ENCODE measurements around the gene GIMAP2. TPM values are rescaled to one million over a fixed set of nuclear protein-coding genes. Genes with fewer than 3 reads are reported as not detected.

Gene GIMAP2
- total and polyA plus RNA-seq, 2 of the 13 experiments (the other 11 are each of a cell fraction or from before 2014, with no cell fraction given): 0.49 to 1.4 TPM

DNA sequence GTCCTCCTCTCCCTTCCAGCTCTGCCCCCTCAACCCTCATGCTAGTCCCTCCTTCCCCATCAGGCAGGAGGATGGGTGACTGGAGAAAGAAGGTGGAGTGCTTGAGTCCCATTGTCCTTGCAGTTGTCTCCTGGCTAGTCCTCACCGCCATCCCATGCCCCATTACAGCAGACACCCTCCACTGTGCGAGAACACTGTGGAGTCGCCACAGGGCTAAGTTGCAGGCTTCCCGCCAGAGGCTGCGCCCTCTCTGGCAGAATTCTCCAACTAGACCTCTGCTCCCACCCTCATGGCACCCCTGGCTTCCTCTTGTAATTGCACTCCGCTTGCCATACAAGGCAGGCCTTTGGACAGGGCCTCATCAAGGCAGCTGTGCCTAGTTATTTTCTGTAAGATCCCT, 3.1 kb downstream of the GIMAP2 start:
- no peak for DNase-seq (ENCODE audit: low spot score)
- ChIA-PET POLR2A (no interaction called here), CTCF (ENCODE audit: low intra/inter-chr PET ratio, low total read pairs) (no interaction called here)
- no peaks in the 10 kb centered on the region for H3K36me3 ChIP-seq (replicated peaks in 1 of 2; ENCODE audit: control insufficient read depth in 1 of 2, insufficient read depth in 2 of 2, low read length in 2 of 2)
- ATAC-seq: no peak
- intact Hi-C loops (cut with micrococcal nuclease; ENCODE audit: unreplicated experiment): no loop called here
- H3K27me3 ChIP-seq (ENCODE audit: control insufficient read depth in 1 of 2, insufficient read depth in 2 of 2, low read length in 2 of 2): 0 out of 5 replicates have a peak, but pooled peaks cover 1 to 4% of the 10 kb centered on the region in 2 experiments
- 65% methylated on average over 5 of the region's 6 CpGs for WGBS (ENCODE audit: low lambda C conversion rate)
- no TSS peak for BruUV-seq (replicated peaks)
- H3K4me3 ChIP-seq (replicated peaks in 1 of 3; ENCODE audit: insufficient read depth in 1 of 3, low read depth in 2 of 3, low read length in 3 of 3): no peak overlapping the region
- no peaks in the 10 kb centered on the region for H3K79me2 ChIP-seq (ENCODE audit: insufficient read depth, low read length)
- no peak overlapping the region for H3K4me2 ChIP-seq (ENCODE audit: low read depth, low read length)
- no peak overlapping the region for H3K27ac ChIP-seq (ENCODE audit: extremely low read length, insufficient read depth, low read length)
- no peaks in the 10 kb centered on the region for H4K20me1 ChIP-seq (ENCODE audit: insufficient read depth, low read length)
- in situ Hi-C loops (cut with HindIII; ENCODE audit: extremely low pct_ligation_motif_present, low pct_unique_long_range_greater_than_20kb): no loop called here
- no peak for FAIRE-seq
- no peak overlapping the region for H3K9ac ChIP-seq (ENCODE audit: insufficient read depth, low read depth, low read length)
- no peaks in the 10 kb centered on the region for H3K9me3 ChIP-seq (ENCODE audit: low read length)
- no peak for TF ChIP-seq MYNN (CRISPR knock-in tag; IDR thresholded peaks at IDR 0.05; ENCODE audit: low read depth)
- TF ChIP-seq, protein P1, sequence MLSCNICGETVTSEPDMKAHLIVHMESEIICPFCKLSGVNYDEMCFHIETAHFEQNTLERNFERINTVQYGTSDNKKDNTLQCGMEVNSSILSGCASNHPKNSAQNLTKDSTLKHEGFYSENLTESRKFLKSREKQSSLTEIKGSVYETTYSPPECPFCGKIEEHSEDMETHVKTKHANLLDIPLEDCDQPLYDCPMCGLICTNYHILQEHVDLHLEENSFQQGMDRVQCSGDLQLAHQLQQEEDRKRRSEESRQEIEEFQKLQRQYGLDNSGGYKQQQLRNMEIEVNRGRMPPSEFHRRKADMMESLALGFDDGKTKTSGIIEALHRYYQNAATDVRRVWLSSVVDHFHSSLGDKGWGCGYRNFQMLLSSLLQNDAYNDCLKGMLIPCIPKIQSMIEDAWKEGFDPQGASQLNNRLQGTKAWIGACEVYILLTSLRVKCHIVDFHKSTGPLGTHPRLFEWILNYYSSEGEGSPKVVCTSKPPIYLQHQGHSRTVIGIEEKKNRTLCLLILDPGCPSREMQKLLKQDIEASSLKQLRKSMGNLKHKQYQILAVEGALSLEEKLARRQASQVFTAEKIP (CRISPR knock-in tag; IDR thresholded peaks at IDR 0.05; ENCODE audit: borderline replicate concordance): no peak
- no peak for TF ChIP-seq ZNF780A (CRISPR knock-in tag; IDR thresholded peaks at IDR 0.05)
- TF ChIP-seq AKAP8 (CRISPR knock-in tag; IDR thresholded peaks at IDR 0.05): no peak
- TF ChIP-seq RXRA (CRISPR knock-in tag; IDR thresholded peaks at IDR 0.05): no peak
- TF ChIP-seq ZFY (CRISPR knock-in tag; IDR thresholded peaks at IDR 0.05): no peak
- no peak for TF ChIP-seq NR2C2 (CRISPR knock-in tag; IDR thresholded peaks at IDR 0.05; ENCODE audit: borderline replicate concordance)
- H2AFZ ChIP-seq (ENCODE audit: low read length): no peak overlapping the region
- peaks cover 8% of the 10 kb centered on the region; the same call in 1 of the 2 replicates for H3K4me1 ChIP-seq (ENCODE audit: insufficient read depth, low read length)

DNA sequence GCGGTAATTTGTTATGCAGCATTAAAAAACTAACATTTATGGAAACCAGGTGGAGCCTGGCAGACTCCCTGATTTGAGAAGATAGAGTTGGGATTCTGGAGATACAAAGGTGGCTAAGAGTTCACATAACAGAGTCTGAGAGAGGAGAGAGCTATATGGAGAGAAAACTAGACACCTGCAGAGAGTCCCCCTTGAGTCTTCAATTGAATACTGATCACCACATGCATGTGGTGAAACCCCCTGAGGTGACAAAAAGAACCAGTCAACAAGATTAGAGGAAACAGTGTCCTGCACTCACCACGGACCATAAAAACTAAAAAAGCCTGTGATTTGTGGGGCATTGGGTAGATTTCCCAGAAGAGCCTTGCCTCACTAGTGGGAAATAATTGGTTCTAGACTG, 10.1 kb downstream of the GIMAP2 start:
- in situ Hi-C loops (cut with HindIII; ENCODE audit: extremely low pct_ligation_motif_present, low pct_unique_long_range_greater_than_20kb) (no loop called here), intact Hi-C loops (cut with micrococcal nuclease; ENCODE audit: unreplicated experiment) (no loop called here)
- DNase-seq (ENCODE audit: low spot score) (no peak), ATAC-seq (no peak), FAIRE-seq (no peak)
- WGBS (ENCODE audit: low lambda C conversion rate): 4% methylated on average over 2 of the region's 2 CpGs
- CTCF ChIA-PET (ENCODE audit: low intra/inter-chr PET ratio, low total read pairs): no interaction called here
- no TSS peak for BruUV-seq (replicated peaks)
- no peak overlapping the region for H3K4me3 ChIP-seq (replicated peaks in 1 of 3; ENCODE audit: insufficient read depth in 1 of 3, low read depth in 2 of 3, low read length in 3 of 3)
- no peaks in the 10 kb centered on the region for H3K79me2 ChIP-seq (ENCODE audit: insufficient read depth, low read length)
- no peaks in the 10 kb centered on the region for H3K36me3 ChIP-seq (replicated peaks in 1 of 2; ENCODE audit: control insufficient read depth in 1 of 2, insufficient read depth in 2 of 2, low read length in 2 of 2)
- 0 out of 5 replicates have a peak, but pooled peaks cover 1 to 4% of the 10 kb centered on the region in 2 experiments for H3K27me3 ChIP-seq (ENCODE audit: control insufficient read depth in 1 of 2, insufficient read depth in 2 of 2, low read length in 2 of 2)
- TF ChIP-seq ELF3 (CRISPR knock-in tag; IDR thresholded peaks at IDR 0.05) (no peak), REXO4 (CRISPR knock-in tag; IDR thresholded peaks at IDR 0.05; ENCODE audit: borderline replicate concordance) (no peak), SMARCE1 (IDR thresholded peaks at IDR 0.05; ENCODE audit: borderline replicate concordance) (no peak), ZNF33A (CRISPR knock-in tag; IDR thresholded peaks at IDR 0.05; ENCODE audit: borderline replicate concordance) (no peak), ZNF883 (CRISPR knock-in tag; IDR thresholded peaks at IDR 0.05; ENCODE audit: not compliant biosample characterization) (no peak), ZNF670 (CRISPR knock-in tag; IDR thresholded peaks at IDR 0.05; ENCODE audit: borderline replicate concordance) (no peak), TMF1 (CRISPR knock-in tag; IDR thresholded peaks at IDR 0.05; ENCODE audit: low read depth) (no peak), SP5 (CRISPR knock-in tag; IDR thresholded peaks at IDR 0.05; ENCODE audit: borderline replicate concordance, low read depth) (no peak), NFKB2 (CRISPR knock-in tag; IDR thresholded peaks at IDR 0.05; ENCODE audit: borderline replicate concordance) (no peak), TEAD3 (CRISPR knock-in tag; optimal IDR thresholded peaks at IDR 0.05; ENCODE audit: borderline replicate concordance) (no peak), IRX3 (CRISPR knock-in tag; IDR thresholded peaks at IDR 0.05; ENCODE audit: borderline replicate concordance, low read depth) (no peak)
- no peaks in the 10 kb centered on the region for H3K9me3 ChIP-seq (ENCODE audit: low read length)
- POLR2A ChIA-PET: no interaction called here
- H3K4me2 ChIP-seq (ENCODE audit: low read depth, low read length): no peak overlapping the region
- no peak overlapping the region for H3K27ac ChIP-seq (ENCODE audit: extremely low read length, insufficient read depth, low read length)
- H3K9ac ChIP-seq (ENCODE audit: insufficient read depth, low read depth, low read length): no peak overlapping the region
- no peaks in the 10 kb centered on the region for H3K4me1 ChIP-seq (ENCODE audit: insufficient read depth, low read length)
- H4K20me1 ChIP-seq (ENCODE audit: insufficient read depth, low read length): no peaks in the 10 kb centered on the region
- H2AFZ ChIP-seq (ENCODE audit: low read length): no peak overlapping the region
